Kidney (tissue), 14 donors: ENCODE data around the gene DOHH. TPM values are rescaled to one million over a fixed set of nuclear protein-coding genes. Genes with fewer than 3 reads are reported as not detected.

Experiments
- DNase-seq, 5 donors: peaks; one replicate each; pipeline ENCODE4 v3.0.0-alpha.2; 2013 to 2020
- FAIRE-seq: peaks from 2 replicates; lab custom pipeline; 2012; peaks lifted over from hg19 to GRCh38; lab: Jason Lieb, UNC
- H3K27ac ChIP-seq, 2 donors: one replicate each; pipeline ENCODE4 v1.7.0; 2013; ENCODE audit warnings: low read depth in 2 of 2, low read length in 2 of 2, inconsistent platforms in 1 of 2
- H3K27me3 ChIP-seq: one replicate; pipeline ENCODE4 v1.7.1; 2013; ENCODE audit warnings: low read length, inconsistent platforms; ENCODE audit not compliant: control insufficient read depth, insufficient read depth
- H3K36me3 ChIP-seq, 3 donors: one replicate each; pipeline versions ENCODE4 v1.7.0 to v1.7.1; 2013; ENCODE audit warnings: low read length in 3 of 3, control low read depth in 1 of 3, inconsistent platforms in 1 of 3; ENCODE audit not compliant: insufficient read depth in 3 of 3, control insufficient read depth in 2 of 3
- H3K4me1 ChIP-seq, 3 donors: one replicate each; pipeline versions ENCODE4 v1.7.0 to v1.7.1; 2013; ENCODE audit warnings: low read length in 3 of 3, inconsistent platforms in 1 of 3, low read depth in 1 of 3; ENCODE audit not compliant: control insufficient read depth in 2 of 3, insufficient read depth in 2 of 3
- H3K4me3 ChIP-seq, 3 donors: one replicate each; pipeline versions ENCODE4 v1.7.0 to v1.8.1; 2013; ENCODE audit warnings: low read length in 3 of 3, control low read depth in 1 of 3, inconsistent platforms in 1 of 3
- H3K9ac ChIP-seq, 3 donors: one replicate each; pipeline versions ENCODE4 v1.7.0 to v1.7.1; 2013; ENCODE audit warnings: low read length in 3 of 3, control low read depth in 1 of 3, inconsistent platforms in 1 of 3
- H3K9me3 ChIP-seq, 3 donors: one replicate each; pipeline versions ENCODE4 v1.7.0 to v1.7.1; 2013; ENCODE audit warnings: low read length in 3 of 3, control low read depth in 1 of 3, inconsistent platforms in 1 of 3; ENCODE audit not compliant: control insufficient read depth in 2 of 3, insufficient read depth in 1 of 3
- CTCF ChIP-seq: IDR thresholded peaks from 3 replicates; pipeline ENCODE4 v1.5.1; 2012; ENCODE audit warnings: mild to moderate bottlenecking, moderate library complexity, borderline replicate concordance; ENCODE audit not compliant: insufficient read depth; ENCODE audit errors: extremely low read depth
- intact Hi-C: fragments of 100-400 bp; cut with DNase I; formaldehyde crosslinking; loops from one replicate; pipeline ENCODE4 v1.11.1; 2022
- polyA plus RNA-seq: library from polyadenylated mRNA; stranded (reverse); fragments of 350-450 nt; fragmentation: Illumina TruSeq; extraction: RNeasy Lipid Tissue Mini Kit (QIAGEN cat#74804); gene quantifications from one replicate; pipeline ENCODE4 v1.2.3, GENCODE V29; 2014; ENCODE audit warnings: low read depth, low replicate concordance; ENCODE audit not compliant: insufficient read depth
- total RNA-seq: library from RNA; stranded (reverse); fragmentation: NEBNext Ultra II Directional; extraction: Animal tissue kit (Norgen Biotek cat#: 25700); gene quantifications from one replicate; pipeline ENCODE4 v1.2.1, GENCODE V29; 2021
- donor health status: control.
- donor health status: control.
- donor health status: control.
- donor health status: control.
- donor health status: control.
- donor health status: DM: yes; HTN: yes; CAD: no.
- donor health status: Normal renal cell carcinoma (clear cell type).

The DOHH gene
- total and polyA plus RNA-seq, 2 donors from 2014 or later = 12.2 to 20.2 TPM

- Histone ChIP-seq H3K27me3 (no peaks in the 10 kb centered on the region), H3K4me3 (no peak overlapping the region), H3K9ac (no peak overlapping the region), H3K27ac (no peak overlapping the region), H3K4me1 (peaks cover 0 to 15% (median 7%) of the 10 kb centered on the region in 3 donors), H3K36me3 (peaks cover 0 to 10% (median 0%) of the 10 kb centered on the region in 3 donors), H3K9me3 (no peaks in the 10 kb centered on the region)
- intact Hi-C loops = no loop called here
- no peak for DNase-seq
- TF ChIP-seq CTCF = no peak
- no peak for FAIRE-seq
Measured at GRCh38 chr19:3511506-3512251, 11.2 kb upstream of the DOHH start.

GRCh38 chr19:3510727-3511126 lies 10.3 kb upstream of the DOHH start:
- Histone ChIP-seq H3K4me3 (no peak overlapping the region), H3K9me3 (no peaks in the 10 kb centered on the region), H3K36me3 (peaks cover 0 to 10% (median 0%) of the 10 kb centered on the region in 3 donors), H3K9ac (no peak overlapping the region), H3K27ac (no peak overlapping the region), H3K27me3 (no peaks in the 10 kb centered on the region), H3K4me1 (peaks cover 0 to 11% (median 7%) of the 10 kb centered on the region in 3 donors)
- intact Hi-C loops = no loop called here
- FAIRE-seq = no peak
- no peak for DNase-seq
- no peak for TF ChIP-seq CTCF

- Histone ChIP-seq H3K27me3 (no peaks in the 10 kb centered on the region), H3K4me3 (no peak overlapping the region), H3K36me3 (peaks cover 0 to 10% (median 0%) of the 10 kb centered on the region in 3 donors), H3K9ac (no peak overlapping the region), H3K9me3 (no peaks in the 10 kb centered on the region), H3K4me1 (peaks cover 0 to 12% (median 7%) of the 10 kb centered on the region in 3 donors), H3K27ac (no peak overlapping the region)
- DNase-seq (no peak), FAIRE-seq (no peak)
- TF ChIP-seq CTCF = no peak
- intact Hi-C loops = no loop called here
Measured at GRCh38 chr19:3509566-3509989, 9.1 kb upstream of the DOHH start.
